HL-60/S4 treated with retinoic acid at 250 ng/mL for 4 days and 3 days (cell line): ENCODE measurements around the gene SEL1L3.

Experiments
- in situ Hi-C: fragments of 300-500 bp; cut with MboI; formaldehyde crosslinking; loops from 2 replicates; pipeline ENCODE4 v1.7.0; 2022; ENCODE audit warnings: low sequenced_read_pairs

The SEL1L3 gene

DNA sequence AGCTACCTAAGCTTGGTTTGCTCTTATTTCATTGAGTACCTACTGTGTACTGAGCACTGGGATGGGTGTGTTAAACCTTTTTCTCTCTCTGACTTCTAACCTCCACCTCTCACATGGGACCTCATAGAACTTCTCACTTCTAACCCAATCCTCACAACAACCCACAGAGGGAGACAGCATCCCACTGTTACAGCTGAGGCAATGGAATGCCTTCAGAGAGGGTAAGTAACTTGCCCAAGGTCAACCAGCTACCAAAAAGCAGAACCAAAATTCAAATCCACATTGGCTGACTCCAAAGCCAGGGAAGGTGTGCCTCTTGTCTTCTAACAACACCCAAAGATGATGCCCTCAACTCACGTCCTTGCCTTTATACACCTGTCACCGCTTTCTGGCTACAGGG, 5.4 kb downstream of the SEL1L3 start:
- in situ Hi-C loops = no loop called here

- in situ Hi-C loops = no loop called here
Measured at GRCh38 chr4:25856756-25857155, 6.0 kb downstream of the SEL1L3 start.

DNA sequence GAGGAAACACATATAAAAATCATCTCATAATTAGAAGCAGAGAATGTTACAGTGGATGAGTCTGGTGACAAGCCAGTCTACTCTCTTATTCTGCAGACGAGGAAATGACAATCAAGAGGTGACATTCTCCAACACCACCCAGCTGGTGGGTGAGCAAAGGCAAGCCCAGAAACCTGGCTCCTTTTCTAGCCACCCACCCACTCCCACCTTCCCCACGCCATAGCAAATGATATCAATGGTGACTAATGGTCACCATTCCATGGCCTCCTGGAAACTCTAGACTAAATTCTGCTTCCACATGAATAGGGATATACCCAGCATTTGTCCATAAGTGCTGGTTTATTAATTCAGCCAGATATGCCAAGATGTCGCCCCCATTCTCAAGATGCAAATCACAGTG, 10.7 kb downstream of the SEL1L3 start:
- in situ Hi-C loops = no loop called here

GRCh38 chr4:25847329-25847728, 15.5 kb downstream of the SEL1L3 start:
- in situ Hi-C loops = no loop called here

- in situ Hi-C loops = no loop called here
Measured at GRCh38 chr4:25845841-25846653, 16.7 kb downstream of the SEL1L3 start.

GRCh38 chr4:25844961-25845712, 17.7 kb downstream of the SEL1L3 start:
- in situ Hi-C loops = no loop called here

DNA sequence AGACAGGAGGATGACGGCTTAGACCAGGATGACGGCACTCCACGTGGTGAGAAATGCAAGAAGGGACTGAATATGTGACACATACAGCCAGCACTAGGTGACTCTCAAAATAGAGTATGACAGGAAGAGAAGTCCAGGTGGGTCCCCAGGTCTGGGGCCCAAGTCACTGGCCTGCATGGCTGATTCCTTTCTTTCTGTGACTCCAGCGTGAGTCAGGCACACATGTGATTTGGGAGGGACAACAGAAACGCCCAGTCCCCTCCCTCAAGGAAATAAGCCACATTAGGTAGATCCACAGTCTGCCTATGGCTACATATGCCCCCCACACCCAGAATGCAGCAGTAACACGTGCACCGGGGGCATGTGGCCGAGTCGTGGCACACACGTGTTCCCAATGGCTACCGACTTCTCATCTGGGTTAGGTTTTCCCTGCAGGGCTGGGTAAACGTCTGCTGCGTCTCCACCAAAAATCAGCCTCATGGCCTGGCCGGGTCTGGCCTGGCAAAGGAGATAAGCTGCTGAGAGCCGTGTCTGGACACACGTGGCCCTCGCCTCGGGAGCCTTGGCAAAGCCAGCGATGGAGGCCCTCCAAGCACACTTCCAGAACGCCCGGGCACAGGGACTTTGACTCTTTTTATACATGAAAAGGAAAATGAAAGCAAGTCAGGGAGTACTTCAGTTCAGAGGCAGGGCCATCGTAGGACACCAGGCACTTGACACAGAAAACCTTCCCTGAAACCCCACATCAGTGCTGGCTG, 19.3 kb downstream of the SEL1L3 start:
- in situ Hi-C loops = no loop called here

- in situ Hi-C loops = no loop called here
Measured at GRCh38 chr4:25842229-25842845, 20.5 kb downstream of the SEL1L3 start.

DNA sequence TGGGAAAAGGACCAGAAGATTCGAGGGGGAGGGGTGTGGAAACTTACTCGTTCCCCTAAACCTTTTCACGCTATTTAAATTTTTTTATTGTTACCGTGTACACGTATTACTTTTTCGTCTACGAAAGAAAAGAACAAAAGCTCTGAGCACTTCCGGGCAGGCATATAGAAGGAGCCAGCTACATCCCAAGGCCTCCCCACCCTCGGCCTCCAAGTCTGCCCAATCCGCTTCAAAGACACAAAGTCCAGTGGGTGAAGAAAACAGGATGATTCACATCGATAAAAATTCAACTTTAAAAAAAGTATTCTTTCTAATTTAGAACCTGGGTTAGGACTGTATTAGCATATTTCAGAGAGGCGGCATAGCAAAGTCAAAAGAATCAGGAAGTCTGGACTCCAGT, 23.1 kb downstream of the SEL1L3 start:
- in situ Hi-C loops = no loop called here

DNA sequence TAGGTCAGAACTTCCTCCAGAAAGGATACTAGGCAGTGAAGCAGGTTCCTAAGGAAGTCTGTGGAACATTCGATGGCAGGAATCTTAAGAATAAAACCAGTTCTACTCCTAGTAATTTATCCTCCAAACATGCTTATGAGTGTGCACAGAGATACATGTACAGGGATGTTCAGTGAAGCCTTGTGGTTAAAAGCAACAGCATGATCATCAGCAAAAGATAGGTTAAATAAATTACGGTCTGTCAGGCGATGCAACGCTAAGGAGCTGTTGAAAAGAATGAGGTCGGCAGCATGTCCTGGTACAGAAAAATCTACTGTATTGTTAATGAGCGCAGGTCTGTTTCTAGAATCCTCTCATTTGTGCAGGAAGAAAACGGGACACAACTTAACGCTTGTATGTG, 23.6 kb downstream of the SEL1L3 start:
- in situ Hi-C loops = no loop called here

- in situ Hi-C loops = no loop called here
Measured at GRCh38 chr4:25838526-25838925, 24.3 kb downstream of the SEL1L3 start.

DNA sequence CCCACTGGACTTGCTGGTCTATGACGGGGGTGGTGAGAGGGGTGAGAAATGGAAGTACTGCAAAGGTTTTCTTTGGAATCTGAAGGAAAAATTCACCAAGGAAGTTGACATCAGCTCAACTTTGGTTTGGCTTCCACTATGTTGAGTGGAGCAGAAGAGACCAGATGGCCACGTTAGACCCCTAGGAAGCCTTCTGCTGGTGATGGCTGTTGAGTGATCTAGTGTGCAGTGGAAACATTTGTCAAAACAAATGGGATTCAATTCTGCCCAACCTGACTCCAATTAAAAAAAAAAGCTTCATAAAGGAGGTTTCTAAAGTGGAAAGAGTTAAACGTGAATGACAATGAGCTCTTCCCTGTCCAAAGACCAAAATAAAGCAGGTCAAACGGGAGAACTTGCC, 25.7 kb downstream of the SEL1L3 start:
- in situ Hi-C loops = no loop called here

DNA sequence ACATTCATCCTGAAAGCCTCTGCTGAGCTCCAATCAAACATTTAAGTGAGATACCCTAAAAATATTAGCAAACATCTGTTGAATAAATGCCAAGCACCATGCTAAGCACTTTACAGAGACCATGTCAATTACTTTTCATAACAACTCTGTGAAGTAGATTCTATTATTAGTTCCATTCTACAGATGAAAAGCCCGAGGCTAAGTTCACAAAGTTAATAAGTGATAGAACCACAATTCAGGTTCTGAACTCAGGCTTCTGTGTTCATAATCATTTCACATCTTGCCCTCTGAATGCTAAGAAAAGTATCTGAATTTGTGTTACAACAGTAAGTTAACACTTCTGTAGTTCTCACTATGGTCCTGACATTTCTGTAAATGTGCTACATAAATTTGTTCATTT, 27.4 kb downstream of the SEL1L3 start:
- in situ Hi-C loops = no loop called here

DNA sequence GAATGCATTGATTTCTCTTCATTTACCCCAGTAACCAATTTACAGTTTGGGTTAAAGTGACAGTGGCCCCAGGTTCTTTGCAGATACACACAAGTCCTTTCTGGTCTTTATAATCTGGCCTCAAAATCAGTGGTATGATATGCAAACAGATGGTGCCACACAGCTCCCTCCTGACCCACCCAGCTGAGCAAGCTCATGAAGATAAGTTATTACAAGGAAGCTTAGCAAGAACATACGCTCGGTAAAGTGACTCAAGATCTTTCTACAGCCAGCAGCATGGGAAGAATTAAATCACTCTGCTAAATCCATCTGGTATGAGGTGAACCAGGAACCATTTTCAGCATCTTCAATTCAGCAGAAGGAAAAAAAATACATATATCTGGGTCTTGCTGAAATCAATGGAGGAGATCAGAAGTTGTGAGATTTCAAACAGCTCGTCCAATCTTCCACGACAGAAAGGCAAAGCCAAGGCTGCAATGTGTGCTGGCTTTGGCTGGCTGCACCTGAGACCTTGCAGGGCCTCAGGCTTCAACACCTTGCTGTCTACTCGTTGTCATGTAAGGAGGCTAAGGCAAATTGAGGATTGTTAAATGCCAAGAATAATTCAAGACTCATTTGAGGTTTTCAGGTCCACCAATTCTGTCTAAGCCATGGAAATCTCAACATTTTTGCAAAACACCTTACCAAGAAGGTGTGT, 28.2 kb downstream of the SEL1L3 start:
- in situ Hi-C loops = no loop called here

DNA sequence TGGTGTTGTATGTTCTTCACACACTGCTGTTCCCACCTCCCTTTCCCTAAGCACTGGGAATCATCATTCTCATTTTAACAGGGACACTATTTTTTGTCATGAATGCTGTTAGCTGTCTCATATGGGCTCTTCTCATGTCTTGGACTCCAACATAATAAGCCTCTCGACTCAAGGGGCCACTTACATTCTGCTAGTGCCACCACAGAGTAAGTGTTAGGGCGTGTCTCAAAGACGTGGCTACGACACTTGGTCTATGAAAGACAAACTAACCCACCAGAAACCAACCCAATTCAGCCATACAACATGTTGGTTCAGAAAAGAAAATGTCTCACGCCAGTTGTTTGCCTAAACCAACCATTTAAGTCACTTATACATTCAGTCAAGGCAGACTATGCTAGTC, 32.2 kb downstream of the SEL1L3 start:
- in situ Hi-C loops = no loop called here

- in situ Hi-C loops = no loop called here
Measured at GRCh38 chr4:25827897-25828296, 34.9 kb downstream of the SEL1L3 start.

DNA sequence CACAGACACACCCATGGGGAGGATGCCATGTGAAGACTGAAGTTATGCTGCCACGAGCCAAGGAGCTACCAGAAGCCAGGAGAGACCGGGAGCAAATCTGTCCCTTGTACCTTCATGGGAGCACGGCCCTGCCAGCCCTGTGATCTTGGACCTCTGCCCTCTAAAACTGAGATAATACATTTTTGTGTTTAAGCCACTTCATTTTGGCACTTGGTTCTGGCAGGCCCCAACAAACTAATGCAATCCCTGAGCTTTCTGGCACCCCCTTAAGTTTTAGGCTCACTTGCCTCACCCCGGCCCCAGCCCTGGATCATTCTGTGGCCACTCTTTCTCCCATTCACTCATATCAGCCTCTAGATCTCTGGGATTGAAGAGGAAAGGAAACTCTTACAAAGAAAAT, 35.4 kb downstream of the SEL1L3 start:
- in situ Hi-C loops = no loop called here

DNA sequence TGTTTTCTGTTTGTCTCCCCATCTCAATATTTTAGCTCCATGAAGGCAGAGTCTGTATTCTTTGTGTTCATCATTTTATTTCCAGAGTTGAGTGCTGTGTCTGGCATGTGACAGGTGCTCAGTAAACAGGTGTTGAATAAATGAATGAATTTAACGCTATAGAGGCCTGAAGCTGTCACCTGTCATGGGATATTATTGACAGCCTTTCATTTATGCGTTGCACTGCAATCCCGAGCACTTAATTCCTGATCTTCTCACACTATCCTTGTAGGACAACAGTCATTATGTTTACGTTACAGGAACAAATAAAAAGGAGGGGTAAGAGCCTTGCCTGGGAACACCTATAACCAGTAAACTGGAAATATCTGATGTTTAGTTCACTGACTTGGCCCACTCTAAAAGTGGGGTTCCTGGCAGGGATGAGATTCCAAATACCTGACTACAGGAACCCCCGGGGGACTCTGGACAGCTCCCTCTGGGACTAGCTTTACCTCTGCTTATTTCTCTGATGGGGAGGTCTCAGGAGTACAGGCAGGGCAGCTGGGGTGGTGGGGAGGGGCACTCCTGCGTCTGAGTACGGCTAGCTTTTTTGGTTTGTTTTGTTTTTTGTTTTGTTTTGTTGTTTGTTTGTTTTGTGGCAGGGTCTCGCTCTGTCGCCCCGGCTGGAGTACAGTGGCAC, 36.6 kb downstream of the SEL1L3 start:
- in situ Hi-C loops = no loop called here

DNA sequence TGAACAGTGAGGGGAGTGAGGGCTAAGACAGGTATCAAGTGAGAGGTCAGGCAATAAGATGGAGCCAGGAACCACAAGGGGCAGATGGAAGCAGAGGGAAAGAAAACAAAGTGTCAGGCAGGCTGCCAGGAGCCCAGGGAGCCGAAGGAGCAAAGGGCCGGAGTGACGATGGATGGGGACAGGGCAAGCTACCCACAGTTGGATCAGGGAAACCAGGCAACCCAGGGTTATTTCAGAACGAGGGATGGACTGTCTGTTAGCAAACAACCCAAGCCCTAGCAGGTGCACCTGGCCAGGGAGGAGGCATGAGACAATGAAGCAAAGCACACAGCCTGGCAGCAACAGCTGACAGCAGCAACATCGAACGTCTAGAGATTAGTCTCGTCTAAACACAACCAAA, 39.2 kb downstream of the SEL1L3 start:
- in situ Hi-C loops = no loop called here

DNA sequence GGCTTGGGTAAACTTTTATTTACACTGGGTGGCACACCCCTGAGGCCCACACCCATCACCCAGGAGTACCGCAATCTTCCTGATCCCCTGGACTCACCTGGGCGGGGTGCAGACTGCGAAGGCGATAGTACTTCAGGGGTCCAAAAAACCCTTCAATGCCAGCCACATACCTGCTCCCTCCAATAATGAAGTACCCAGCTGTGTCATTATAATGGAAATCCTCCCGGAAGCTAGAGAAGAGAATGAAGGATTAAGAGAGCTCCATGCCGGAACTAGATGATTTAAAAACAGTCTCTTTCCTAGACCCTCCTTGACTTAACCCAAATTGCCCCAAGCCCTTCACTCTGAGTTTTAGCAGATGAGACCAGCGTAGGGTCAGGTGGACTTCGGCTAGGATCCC, 40.9 kb downstream of the SEL1L3 start:
- in situ Hi-C loops = no loop called here
